ENCODE data around the gene CCDC141.

Gene CCDC141

DNA sequence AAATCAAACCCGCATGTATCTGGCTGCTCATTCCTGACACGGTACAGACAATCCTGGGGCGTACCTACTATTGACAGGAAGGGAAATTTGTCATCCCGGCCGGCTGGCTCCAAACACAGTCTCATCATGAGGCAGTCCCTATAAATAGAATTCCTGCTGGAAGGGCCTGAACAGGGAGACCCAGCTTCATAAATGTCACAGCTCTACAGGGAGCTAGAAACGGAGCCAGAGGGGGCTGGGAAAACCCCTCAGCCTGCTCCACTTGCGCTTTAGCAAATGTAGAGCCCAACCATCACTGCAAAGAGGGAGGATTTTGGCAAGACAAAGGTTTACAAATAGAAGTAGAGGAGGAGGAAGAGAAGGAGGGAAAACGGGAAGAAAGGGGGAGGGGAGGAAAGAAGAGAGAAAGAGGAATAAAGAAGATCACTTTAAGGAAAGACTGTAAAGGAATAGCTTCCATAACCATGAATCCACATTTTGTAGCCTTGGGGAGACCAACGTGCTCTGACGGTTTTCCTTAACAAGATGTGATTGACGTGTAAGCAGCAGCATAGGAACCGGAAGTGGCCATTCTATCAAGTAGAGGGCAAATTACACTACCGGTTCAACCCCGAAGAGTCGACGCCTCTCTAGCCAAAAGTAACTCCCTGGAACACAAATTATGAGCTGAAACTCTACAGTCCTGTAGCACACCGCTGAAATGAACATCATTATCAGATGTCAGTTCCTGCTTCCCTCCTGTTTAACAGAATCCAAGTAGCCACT, 185.9 kb downstream of the CCDC141 start:
- DNase-seq, result no peak

DNA sequence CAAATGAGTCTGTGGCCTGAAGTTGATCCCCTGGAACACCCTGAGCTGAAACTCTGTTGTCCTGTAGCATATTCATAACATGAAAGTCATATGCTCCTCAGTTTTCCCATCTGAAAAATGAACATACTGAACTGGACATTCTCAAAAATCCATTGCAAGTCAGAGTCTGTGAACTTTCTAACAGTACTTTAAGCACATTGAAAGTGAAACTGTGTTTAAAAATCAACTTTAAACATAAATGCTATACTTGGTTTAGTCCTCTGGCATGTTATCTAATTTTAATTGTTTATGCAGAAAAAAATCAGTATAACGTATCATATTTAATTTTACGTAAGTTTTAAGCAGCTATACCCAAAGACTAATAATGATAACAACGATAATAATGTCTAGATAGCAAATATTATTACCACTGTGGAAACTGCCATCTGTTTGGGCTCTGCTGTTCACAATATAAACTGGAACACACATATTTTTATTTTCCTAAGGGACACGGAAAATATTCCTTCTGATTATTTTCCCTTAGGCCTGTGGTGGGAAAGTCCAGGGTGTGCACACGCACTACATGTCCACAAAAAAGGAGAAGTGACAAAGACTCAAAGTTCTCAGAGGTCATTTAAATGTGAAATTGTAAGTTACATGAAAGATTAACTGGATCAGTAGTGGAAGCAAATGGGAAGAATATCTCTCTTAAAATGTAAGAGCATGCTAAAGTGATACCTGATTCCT, 186.6 kb downstream of the CCDC141 start:
- DNase-seq, result no peak

DNA sequence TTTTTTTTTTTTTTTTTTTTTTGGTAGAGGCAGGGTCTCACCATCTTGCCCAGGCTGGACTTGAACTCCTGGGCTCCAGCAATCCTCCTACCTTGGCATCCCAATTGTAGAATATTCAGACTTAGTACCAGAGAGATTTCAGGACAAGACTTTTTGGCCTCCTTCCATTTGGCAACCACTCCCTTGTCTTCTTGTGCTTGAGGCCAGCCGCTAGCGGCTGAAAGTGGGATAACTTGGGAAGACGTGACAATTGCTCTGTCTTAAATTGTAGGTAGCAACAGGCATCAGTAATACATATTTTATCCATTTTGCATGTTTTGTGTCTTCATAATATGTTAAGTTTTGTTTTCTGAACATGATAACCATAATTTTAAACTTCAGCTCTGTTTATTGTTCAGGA, 189.4 kb downstream of the CCDC141 start:
- no peak for DNase-seq

DNA sequence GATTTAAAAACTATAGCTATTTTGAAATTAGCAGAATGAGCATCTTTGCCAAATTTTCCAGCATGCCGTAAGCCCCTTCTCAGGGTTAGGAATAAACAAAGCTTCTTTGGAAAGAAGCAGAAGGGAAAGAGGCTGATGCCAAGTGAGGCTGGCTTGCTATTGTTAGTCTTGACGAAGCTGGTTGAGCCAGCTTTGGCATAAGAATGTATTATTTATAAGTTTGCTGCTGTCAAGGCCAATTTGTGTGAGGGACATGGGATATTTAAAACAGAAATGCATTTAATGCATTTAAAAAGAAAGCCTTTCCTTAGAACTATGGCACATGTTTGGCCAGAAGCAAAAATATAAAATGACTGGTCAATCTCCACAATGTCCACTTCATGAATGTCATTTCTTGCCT, 190.2 kb downstream of the CCDC141 start:
- DNase-seq, result no peak

DNA sequence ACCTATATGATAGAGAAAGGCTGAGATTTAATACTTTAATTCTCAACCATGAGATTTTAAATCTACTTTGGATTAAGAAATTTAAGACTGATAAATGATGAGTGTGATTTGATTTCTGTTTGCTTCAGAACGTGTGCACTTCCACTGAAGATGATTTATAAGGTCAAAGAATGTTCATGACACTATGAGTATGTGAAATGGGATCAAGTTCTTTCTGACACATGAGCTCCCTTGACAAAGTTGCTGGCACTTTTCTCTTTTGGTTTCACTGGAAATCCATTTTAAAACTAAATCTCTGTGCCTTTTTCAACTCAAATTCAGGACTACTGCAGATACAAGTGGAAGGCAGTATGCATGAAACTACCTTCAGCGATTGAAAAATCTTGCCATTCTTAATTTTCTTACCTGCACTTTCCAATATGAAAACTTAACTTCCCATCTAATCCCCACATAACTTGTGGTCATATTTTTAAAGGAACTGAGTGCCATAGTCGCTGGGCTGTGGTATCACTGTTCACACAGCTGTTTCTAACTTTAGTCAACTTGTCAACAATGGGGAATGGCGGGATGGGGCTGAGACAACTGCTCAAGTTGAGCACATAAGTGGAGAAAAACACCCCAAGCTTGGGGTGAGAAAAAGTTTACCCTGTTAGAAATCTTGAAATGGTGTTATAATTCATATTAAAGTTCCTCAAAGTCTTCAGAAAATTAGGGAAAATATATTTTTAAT, 190.9 kb downstream of the CCDC141 start:
- DNase-seq, result no peak

DNA sequence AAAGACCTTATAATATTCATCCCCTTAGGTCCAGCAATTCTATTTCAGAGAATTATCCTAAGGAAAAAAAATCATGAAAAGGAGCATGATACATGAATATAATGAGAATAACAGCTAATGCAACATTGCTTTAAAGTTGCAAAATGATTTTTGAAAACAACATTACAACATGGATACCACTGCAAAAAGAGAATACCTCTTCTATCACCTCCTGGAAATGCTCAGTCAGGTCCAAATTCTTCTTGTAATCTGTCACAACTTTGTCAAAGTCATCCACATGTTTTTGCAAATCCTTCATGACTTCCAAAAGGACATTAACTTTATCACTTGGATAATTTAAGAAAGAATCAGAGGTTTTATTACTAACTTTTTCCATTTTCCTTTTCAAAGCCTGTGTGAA, 194.8 kb downstream of the CCDC141 start:
- DNase-seq, result no peak

DNA sequence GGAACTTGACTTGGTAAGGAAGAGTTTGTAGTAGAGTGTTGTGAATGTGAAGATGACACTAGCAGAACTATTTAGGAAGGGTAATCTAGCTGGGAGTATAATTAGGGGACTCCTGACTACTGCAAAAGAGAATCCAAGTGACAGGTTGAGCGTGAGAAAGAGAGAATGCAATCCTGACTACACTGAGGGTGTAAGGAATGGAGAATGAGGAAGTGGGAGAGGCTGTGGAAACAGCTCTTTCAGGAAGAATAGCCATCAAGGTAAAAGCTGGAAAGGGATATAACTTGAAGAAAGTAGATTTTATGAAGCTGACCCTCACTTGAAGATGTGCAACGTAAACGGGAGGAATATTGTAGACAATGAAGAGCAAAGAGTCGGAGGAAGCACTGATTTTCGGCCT, 201.6 kb downstream of the CCDC141 start:
- no peak for DNase-seq

DNA sequence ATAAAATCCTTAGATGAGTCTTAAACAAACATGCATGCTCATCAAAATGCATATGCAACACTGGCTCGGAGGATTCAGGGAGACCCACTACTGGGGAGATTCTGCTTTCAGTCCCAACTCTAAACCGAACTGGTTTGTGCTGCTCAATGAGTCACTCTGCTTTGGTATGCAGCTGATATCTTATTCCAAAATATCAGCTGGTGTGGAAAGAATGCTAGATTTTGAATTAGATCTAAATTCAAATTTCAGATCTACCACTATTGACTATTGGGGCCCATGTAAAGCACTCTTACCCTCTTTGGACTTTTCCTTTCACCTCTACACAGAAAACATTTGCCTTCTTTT, 203.5 kb downstream of the CCDC141 start:
- no peak for DNase-seq

DNA sequence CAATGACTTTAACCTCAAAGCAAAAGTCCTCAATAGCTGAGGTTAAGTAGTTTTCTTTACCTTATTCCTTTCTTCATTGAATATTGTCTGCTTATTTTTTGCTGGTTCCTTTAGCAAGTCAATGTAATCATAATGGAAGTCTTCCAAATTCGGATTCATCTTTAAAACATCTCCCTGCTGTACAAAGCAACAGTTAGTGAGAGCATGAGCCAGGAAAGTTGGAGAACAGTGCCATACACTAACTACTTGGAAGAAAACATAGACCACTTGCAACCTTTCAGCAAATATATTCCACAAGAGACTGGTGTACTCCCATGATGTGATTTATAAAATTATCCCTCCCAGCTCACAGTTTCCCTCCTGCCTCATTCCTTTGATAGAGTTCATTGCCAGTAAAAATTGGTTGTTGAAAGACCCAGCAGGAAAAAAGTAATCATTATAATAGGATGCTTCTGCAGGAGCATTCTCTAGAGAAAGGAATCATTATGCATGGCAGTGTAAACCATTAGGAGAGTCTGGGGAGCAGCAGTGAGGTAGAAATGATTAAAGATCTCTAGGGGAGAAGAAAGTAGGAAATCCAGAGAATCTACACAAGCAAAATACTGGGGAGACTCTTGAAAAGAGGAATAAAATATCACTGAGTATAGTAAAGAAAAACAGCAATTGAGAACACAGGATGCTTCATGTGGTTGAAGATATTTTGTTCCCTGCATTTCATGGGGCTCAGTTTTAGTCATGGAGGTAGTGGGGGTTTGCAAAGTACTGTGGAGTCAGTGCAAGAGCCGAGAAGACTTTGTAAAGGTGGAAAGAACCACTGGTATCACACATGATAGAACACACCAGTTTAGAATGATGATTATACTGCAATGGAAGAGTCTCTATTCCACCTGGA, 204.1 kb downstream of the CCDC141 start:
- no peak for DNase-seq

DNA sequence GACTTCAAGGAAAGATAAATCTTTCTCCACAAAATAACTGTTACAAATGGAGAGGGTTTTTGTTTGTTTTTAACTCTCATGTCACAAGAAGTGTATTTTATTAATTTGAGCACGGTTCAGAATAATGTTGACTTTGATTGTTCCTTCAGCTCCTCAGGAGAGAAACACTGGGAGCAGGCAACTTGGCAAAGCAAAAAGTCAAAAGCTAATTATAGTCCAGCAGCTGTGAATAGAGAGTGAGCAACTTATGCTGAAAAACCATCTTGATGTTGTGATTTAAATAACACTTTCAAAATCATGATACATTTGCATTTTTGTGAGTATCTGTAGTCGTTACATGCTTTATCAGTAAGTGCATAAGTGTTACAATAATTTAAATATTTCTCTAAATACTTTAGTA, 205.2 kb downstream of the CCDC141 start:
- DNase-seq, result no peak

DNA sequence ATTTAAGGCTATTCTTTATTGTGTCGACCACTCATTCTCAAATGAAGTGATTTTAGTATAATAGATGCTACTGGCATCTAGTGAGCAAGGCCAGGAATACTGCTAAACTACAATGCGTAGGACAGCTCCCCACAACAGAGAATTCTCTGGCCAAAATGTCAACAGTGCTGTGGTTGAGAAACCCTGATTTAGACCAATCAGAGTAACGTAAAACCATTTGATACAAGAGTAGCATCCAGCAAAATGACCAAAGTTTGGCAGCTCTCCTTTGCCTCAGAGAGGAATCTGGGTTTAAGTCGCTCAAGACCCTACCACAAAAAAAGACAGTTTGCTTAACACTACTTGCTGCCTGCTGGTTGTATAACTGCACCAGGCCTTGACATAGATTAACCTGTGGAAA, 205.7 kb downstream of the CCDC141 start:
- no peak for DNase-seq

DNA sequence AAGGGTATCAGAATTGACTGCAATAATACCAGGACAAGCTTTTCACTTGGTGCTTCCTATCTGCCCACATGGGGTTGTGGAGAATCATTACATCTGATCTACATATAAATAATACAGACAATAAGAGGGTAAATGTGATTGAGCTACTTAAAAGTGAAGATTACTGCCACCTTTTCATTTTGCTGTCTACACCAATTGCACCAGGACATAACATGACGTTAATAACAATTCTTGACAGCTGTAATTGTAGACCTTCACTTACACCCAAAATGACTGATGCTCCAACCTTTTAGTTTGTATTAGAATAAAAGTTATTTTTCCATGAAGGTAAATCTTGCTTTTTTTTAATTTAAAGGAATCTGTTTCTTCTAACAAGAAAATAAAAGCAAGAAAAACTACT, 206.2 kb downstream of the CCDC141 start:
- DNase-seq, result no peak

DNA sequence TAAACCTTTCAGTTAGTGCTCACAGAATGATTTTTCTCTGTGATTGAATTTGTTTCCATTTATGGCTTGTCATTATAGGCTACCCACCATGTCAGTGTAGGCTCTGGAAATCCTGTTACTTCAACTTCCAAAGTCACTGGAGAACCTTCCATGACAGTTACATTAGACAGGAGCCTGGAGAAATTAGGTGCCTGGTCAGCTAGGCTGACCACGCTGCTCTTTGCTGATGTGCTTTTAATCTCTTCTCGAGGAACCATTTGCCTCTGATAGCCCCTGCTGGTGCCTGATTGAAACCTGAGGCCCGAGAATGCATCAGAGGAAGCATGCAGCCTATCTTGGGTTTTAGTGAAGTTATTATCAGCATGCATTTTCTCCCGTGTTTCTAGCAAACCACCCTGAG, 213.1 kb downstream of the CCDC141 start:
- DNase-seq, result no peak

DNA sequence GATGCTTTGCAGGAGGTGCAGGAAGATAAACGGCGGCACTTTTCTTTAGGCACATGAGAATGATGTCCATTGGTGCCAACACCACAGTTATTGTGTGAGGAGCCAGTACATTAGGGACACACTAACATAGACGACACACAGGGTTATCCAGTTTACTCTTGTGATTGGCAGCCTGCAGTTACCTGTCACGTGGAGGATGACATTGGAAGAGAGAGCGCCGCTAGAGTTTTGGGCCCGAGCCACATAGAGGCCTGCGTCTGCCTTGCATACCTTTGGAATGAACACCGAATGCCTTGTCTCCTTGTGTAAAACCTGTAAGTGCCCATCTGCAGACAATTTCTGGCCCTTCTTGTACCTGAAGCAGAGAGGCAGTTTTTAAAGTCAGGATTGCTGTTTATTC, 215.9 kb downstream of the CCDC141 start:
- DNase-seq, result no peak

DNA sequence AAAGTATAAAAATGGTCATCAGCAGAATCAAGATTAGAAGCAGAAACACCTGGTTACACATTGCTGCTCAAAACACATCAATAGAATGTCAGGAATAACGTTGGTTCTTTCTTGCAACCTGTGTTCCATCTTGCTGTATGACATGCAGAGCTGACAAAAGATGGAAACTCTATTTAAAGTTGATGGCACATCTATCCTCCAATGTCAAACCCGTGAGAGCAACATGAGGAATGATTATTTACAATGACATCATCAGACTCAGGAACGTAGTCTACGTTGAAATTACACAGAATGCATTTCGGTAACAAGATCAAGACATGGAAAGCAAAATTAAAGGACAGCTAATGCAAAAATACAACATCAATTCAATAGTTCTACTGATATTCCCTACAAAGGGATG, 216.6 kb downstream of the CCDC141 start:
- DNase-seq, result no peak

DNA sequence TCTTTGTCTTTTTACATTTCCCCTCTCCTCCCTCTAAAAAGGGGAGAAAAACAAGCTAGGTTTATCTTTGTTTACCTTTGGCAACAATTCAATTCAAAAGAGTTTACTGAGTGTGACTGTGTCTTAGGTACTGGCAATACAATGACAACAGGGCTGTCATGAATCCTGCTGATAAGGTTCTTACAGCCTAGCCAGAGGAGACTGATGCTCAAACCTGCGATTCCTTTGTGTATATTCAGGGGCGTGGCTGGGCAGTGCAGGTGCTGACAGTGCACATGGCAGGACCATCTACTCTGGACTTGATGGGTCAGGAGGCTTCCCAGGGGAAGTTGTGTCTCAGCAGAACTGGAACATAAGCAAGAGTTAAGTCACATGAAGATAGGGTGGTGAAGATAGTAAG, 219.5 kb downstream of the CCDC141 start:
- no peak for DNase-seq

DNA sequence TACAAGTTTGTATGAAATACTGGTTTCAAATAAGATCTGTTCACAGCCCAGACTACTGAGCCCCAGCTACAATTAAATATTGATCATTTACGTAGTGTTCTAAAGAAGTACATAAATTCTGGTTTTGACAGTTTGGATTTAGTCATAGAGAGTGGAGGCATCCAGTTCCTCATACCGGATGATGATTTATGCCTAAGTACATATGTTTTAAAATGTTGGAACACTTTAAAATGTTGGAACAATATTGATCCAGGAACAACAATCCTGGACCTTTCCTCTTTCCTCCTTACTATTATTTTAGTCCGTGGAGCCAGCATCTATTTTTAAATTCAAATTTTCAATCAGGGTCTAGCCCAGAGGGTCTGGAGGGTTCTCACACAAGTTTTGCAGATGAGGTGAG, 220.0 kb downstream of the CCDC141 start:
- DNase-seq, result no peak

DNA sequence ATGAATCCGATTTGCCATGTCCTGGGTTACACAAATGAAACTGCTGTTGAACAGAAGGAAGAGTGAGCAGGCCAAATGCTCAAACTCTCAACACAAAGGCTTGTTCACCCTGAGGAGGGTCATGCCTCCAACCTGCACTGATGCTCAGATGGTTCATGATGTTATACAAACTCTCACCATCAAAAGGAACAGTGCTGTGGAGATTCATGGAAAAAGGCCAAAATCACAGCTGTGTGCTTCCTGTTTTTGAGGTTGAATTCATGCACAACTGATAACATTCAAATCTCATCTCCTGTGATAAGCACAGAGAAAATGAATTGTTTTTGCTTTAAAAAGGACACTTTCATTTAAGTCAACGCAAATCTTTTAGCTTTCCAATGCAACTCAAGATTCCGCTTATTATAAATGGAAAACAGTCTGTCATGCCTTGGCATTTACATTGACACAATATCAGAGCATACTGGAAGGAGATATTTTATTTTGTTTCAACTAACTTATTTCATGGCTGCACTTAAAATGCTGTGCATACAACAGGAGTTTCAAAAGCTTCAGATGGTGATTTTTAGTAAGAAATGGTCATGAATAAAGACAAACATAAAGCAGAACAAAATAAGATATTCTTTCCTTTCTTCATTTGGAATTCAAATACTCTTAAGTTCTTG, 220.5 kb downstream of the CCDC141 start:
- DNase-seq, result no peak

DNA sequence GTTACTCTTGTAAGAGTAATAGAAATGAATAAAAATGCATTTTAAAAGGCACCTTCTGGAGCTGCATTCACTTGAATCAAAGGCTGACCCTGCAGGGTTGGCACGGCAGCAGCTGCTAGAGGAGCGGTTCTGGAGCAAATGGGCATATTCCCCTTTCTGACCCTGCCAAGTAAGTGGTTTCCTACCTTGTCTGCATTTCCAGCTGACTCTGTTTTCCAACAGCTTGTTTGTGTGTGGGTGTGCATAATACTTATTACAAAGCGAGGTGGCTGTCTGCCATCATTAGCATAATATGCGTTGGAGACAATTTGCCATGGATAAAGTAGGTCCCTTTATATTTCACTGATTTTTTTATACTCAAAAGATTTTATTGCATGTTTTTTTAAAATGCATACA, 221.5 kb downstream of the CCDC141 start:
- DNase-seq, result no peak

DNA sequence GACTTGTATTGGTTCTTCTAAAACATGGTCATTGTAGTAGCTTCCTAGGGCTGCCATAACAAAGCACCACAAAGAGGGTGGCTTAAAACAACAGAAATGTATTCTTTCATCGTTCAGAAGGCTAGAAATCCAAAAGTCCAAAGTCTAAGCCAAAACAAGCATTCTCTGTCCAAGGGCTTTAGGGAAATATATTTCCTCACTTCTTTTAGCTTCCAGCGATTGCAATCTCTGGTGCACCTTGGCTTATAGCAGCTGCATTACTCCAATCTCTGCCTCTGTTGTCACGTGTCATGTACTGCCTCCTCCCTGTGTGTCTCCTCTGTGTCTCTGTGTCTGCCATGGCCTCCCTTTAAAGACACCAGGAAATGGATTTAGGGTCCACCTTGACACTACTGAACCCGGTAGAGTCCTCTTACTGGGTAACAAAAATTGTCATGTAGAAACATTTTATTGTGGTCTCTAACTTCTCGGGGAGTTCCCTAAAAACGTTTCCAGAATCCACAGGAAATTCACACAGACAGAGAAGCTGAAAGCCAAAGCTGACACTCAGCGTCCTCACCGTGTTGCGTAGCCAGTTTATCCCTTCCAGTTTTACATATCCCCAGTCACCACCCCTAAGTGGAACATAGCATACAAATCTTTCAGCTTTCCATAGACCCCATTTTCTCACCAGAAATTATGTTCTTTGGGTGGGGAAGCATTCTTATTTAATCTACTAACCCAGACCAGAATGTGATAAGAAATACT, 222.0 kb downstream of the CCDC141 start:
- DNase-seq, result no peak

DNA sequence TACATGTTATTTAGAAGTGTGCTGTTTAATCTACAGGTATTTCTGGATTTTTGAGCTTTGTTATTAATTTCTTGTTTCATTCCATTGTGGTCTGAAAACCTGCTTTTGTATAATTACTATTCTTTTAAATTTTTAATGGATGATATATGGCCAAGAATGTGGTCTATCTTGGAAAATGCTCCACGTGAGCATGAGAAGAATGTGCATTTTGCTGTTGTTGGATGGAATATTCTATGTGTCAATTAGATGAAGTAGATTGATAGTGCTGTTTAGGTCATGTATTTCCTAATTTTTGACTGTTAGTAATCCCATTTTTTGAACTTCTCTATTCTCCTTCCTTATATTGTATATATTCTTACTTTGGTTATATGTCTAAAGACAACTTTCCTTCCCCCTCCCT, 222.8 kb downstream of the CCDC141 start:
- no peak for DNase-seq

DNA sequence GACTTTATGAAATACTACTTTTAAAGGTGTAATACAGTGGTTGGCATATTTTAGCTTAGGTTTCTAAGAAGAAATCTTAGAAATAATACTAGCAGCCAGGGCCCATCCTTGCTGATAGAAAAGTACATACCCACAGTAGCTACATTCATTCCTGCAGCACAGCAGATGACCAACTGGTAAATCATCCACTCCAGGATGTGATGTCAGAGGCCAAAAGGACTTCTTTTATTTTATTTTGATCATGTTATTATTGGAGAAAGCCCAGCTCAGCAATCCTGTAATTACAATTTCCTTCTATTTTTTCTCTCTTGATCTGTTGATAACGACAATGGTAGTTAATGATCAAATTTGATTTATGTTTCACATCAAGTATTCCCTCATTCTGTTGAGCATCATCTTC, 224.8 kb downstream of the CCDC141 start:
- no peak for DNase-seq
